ENCODE measurements around the gene CELF4.

DNA sequence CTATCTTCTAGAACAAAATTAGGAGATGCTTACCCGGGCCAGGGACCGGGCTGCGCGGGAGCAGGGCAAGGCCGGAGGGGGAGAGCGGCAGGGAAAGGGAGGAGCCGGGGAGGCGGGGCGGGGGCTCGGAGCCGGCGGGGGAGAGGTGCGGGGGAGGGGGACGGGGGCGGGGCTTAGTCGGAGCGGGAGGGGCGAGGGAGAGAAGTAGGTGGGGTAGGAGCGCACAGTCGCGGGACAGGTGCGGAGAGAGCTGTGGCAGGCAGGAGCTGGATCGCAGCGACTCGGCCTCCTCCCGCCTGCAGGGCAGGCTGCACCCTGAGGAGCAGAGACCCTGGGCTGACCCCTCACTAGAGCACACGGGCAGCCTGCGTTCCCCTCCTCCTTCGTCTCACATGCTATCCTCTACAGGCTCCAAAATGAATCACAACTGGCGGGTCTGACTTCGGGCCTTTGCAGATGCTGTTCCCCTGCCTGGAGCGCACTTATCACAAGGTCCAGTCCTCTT lies 290.3 kb downstream of the CELF4 start:
- TF ChIP-seq, protein P1, sequence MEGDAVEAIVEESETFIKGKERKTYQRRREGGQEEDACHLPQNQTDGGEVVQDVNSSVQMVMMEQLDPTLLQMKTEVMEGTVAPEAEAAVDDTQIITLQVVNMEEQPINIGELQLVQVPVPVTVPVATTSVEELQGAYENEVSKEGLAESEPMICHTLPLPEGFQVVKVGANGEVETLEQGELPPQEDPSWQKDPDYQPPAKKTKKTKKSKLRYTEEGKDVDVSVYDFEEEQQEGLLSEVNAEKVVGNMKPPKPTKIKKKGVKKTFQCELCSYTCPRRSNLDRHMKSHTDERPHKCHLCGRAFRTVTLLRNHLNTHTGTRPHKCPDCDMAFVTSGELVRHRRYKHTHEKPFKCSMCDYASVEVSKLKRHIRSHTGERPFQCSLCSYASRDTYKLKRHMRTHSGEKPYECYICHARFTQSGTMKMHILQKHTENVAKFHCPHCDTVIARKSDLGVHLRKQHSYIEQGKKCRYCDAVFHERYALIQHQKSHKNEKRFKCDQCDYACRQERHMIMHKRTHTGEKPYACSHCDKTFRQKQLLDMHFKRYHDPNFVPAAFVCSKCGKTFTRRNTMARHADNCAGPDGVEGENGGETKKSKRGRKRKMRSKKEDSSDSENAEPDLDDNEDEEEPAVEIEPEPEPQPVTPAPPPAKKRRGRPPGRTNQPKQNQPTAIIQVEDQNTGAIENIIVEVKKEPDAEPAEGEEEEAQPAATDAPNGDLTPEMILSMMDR (conservative IDR thresholded peaks at IDR 0.05; ENCODE audit: low read depth, low read length) = no peak
- TF ChIP-seq EZH2 (IDR thresholded peaks at IDR 0.05; ENCODE audit: low read length, unreplicated experiment) (no peak), EZH2phosphoT487 (IDR thresholded peaks at IDR 0.05; ENCODE audit: borderline replicate concordance, low read length) (no peak)

Measured in PC-3 (cell line).